Measurements from ENCODE around the gene WDR26. TPM values are rescaled to one million over a fixed set of nuclear protein-coding genes. Genes with fewer than 3 reads are reported as not detected.

The WDR26 gene
- total RNA-seq, 1 donor from 2014 or later, result 62.4 TPM

- no peaks in the 10 kb centered on the region for H3K27me3 ChIP-seq
- H3F3A ChIP-seq (ENCODE audit: low read depth), result peaks cover 7% of the 10 kb centered on the region
- no peak overlapping the region for H3K27ac ChIP-seq
- no peak overlapping the region for H3K4me3 Mint-ChIP-seq
- H3K4me2 ChIP-seq, result no peak overlapping the region
- H2AFZ ChIP-seq (replicated peaks), result no peak overlapping the region
- H3K9me3 ChIP-seq (ENCODE audit: low read depth), result no peaks in the 10 kb centered on the region
- peaks cover 46% of the 10 kb centered on the region for H3K36me3 ChIP-seq
- H3K9me3 Mint-ChIP-seq, result no peaks in the 10 kb centered on the region
- no peaks in the 10 kb centered on the region for H3K4me1 ChIP-seq
- peaks cover 47% of the 10 kb centered on the region for H3K36me3 Mint-ChIP-seq
- H3K9ac ChIP-seq, result no peak overlapping the region
- H3K79me2 ChIP-seq (ENCODE audit: low read depth), result peaks cover 4% of the 10 kb centered on the region
- no peaks in the 10 kb centered on the region for H3K4me1 Mint-ChIP-seq
- no peak overlapping the region for H3K27ac Mint-ChIP-seq
- no peak for DNase-seq (ENCODE audit: low spot score)
- TF ChIP-seq EZH2phosphoT487 (IDR thresholded peaks at IDR 0.05) (no peak), CTCF (IDR thresholded peaks at IDR 0.05) (no peak), EZH2 (IDR thresholded peaks at IDR 0.05) (no peak)
- no peak overlapping the region for H3K4me3 ChIP-seq
- H4K20me1 ChIP-seq (ENCODE audit: low read depth), result peaks cover 7% of the 10 kb centered on the region
- H3K27me3 Mint-ChIP-seq (ENCODE audit: insufficient read depth, low read depth), result no peaks in the 10 kb centered on the region
Observed at GRCh38 chr1:224399887-224400286, 34.7 kb downstream of the WDR26 start.

- Mint-ChIP-seq H3K27ac (no peak overlapping the region), H3K4me3 (no peak overlapping the region), H3K36me3 (peaks cover 48% of the 10 kb centered on the region), H3K9me3 (no peaks in the 10 kb centered on the region), H3K4me1 (no peaks in the 10 kb centered on the region), H3K27me3 (ENCODE audit: insufficient read depth, low read depth) (no peaks in the 10 kb centered on the region)
- H3K36me3 ChIP-seq, result peaks cover 25% of the 10 kb centered on the region
- TF ChIP-seq EZH2phosphoT487 (IDR thresholded peaks at IDR 0.05) (no peak), EZH2 (IDR thresholded peaks at IDR 0.05) (no peak), CTCF (IDR thresholded peaks at IDR 0.05) (no peak)
- DNase-seq (ENCODE audit: low spot score), result no peak
- H3K4me3 ChIP-seq, result no peak overlapping the region
- no peak overlapping the region for H3K27ac ChIP-seq
- H3K27me3 ChIP-seq, result no peaks in the 10 kb centered on the region
- H2AFZ ChIP-seq (replicated peaks), result no peak overlapping the region
- no peaks in the 10 kb centered on the region for H3K79me2 ChIP-seq (ENCODE audit: low read depth)
- H4K20me1 ChIP-seq (ENCODE audit: low read depth), result no peaks in the 10 kb centered on the region
- H3K4me1 ChIP-seq, result no peaks in the 10 kb centered on the region
- H3K9me3 ChIP-seq (ENCODE audit: low read depth), result no peaks in the 10 kb centered on the region
- no peak overlapping the region for H3K9ac ChIP-seq
- peaks cover 7% of the 10 kb centered on the region for H3F3A ChIP-seq (ENCODE audit: low read depth)
- H3K4me2 ChIP-seq, result no peak overlapping the region
Observed at GRCh38 chr1:224393294-224393693, 41.3 kb downstream of the WDR26 start.

- no peaks in the 10 kb centered on the region for H3K27me3 Mint-ChIP-seq (ENCODE audit: insufficient read depth, low read depth)
- peaks cover 18% of the 10 kb centered on the region for H3K36me3 ChIP-seq
- H3K36me3 Mint-ChIP-seq, result peaks cover 47% of the 10 kb centered on the region
Observed at GRCh38 chr1:224392411-224393249, 42.0 kb downstream of the WDR26 start.

More at GRCh38 chr1:224392411-224393249, 42.0 kb downstream of the WDR26 start:
- no peaks in the 10 kb centered on the region for H3K9me3 ChIP-seq (ENCODE audit: low read depth)
- H3K4me2 ChIP-seq, result no peak overlapping the region
- H2AFZ ChIP-seq (replicated peaks), result no peak overlapping the region
- Mint-ChIP-seq H3K4me3 (no peak overlapping the region), H3K4me1 (no peaks in the 10 kb centered on the region), H3K27ac (no peak overlapping the region), H3K9me3 (no peaks in the 10 kb centered on the region)
- H4K20me1 ChIP-seq (ENCODE audit: low read depth), result no peaks in the 10 kb centered on the region
- H3K79me2 ChIP-seq (ENCODE audit: low read depth), result no peaks in the 10 kb centered on the region
- no peaks in the 10 kb centered on the region for H3K27me3 ChIP-seq
- H3F3A ChIP-seq (ENCODE audit: low read depth), result peaks cover 7% of the 10 kb centered on the region
- no peak overlapping the region for H3K9ac ChIP-seq
- no peak for DNase-seq (ENCODE audit: low spot score)
- no peak overlapping the region for H3K4me3 ChIP-seq
- H3K27ac ChIP-seq, result no peak overlapping the region
- no peaks in the 10 kb centered on the region for H3K4me1 ChIP-seq
- TF ChIP-seq CTCF (IDR thresholded peaks at IDR 0.05) (no peak), EZH2phosphoT487 (IDR thresholded peaks at IDR 0.05) (no peak), EZH2 (IDR thresholded peaks at IDR 0.05) (no peak)

All from neural progenitor cell (in vitro differentiated cells).